H1 (cell line): ENCODE data around the gene ACTR5. TPM values are rescaled to one million over a fixed set of nuclear protein-coding genes. Genes with fewer than 3 reads are reported as not detected.
"Not testable (repeated sequence)": the region's sequence is repeated elsewhere in the genome, so short reads cannot be mapped to it uniquely, and the experiment has no call there.

ENCODE experiments used
- CTCF ChIA-PET: fragments of 300-600 bp; sonication (Branson Sonifier 250); formaldehyde crosslinking; loops from one replicate; lab custom pipeline; 2021; ENCODE audit not compliant: partially characterized antibody; lab: Charles Lee
- POLR2A ChIA-PET: fragments of 300-600 bp; sonication (Branson Sonifier 250); formaldehyde crosslinking; loops from one replicate; lab custom pipeline; 2021; ENCODE audit warnings: inconsistent platforms; ENCODE audit not compliant: partially characterized antibody; lab: Charles Lee
- DNase-seq, 2 experiments: peaks; one replicate each; pipeline versions ENCODE4 v3.0.0 to v3.0.0-alpha.2; 2010 to 2022; ENCODE audit warnings: low spot score in 2 of 2, low read depth in 1 of 2, mixed read lengths in 1 of 2
- FAIRE-seq: peaks from 2 replicates; lab custom pipeline; 2011; peaks lifted over from hg19 to GRCh38; lab: Jason Lieb, UNC
- H2AFZ ChIP-seq: 2 replicates; pipeline ENCODE4 v1.8.1; 2012; ENCODE audit warnings: low read length, inconsistent platforms
- H2AK5ac ChIP-seq: 2 replicates; pipeline ENCODE4 v1.6.1; 2013; ENCODE audit warnings: low read depth, low read length
- H2BK120ac ChIP-seq: replicated peaks from 2 replicates; pipeline ENCODE3; 2013; ENCODE audit warnings: low read depth, low read length, inconsistent platforms
- H2BK12ac ChIP-seq: 2 replicates; pipeline ENCODE4 v1.6.1; 2013; ENCODE audit warnings: low read depth, low read length
- H2BK15ac ChIP-seq: 2 replicates; pipeline ENCODE4 v1.6.1; 2013; ENCODE audit warnings: low read length
- H2BK20ac ChIP-seq: 2 replicates; pipeline ENCODE4 v1.6.1; 2013; ENCODE audit warnings: low read length
- H2BK5ac ChIP-seq: 2 replicates; pipeline ENCODE4 v1.6.1; 2013; ENCODE audit warnings: low read depth, low read length
- H3K14ac ChIP-seq: 2 replicates; pipeline ENCODE4 v1.6.1; 2013; ENCODE audit warnings: inconsistent platforms; ENCODE audit not compliant: insufficient read length
- H3K18ac ChIP-seq: 2 replicates; pipeline ENCODE4 v1.6.1; 2013; ENCODE audit warnings: low read length; ENCODE audit errors: extremely low read depth
- H3K23ac ChIP-seq: 2 replicates; pipeline ENCODE4 v1.6.1; 2013; ENCODE audit warnings: inconsistent platforms; ENCODE audit not compliant: insufficient read length
- H3K23me2 ChIP-seq: 2 replicates; pipeline ENCODE4 v1.6.1; 2013; ENCODE audit warnings: low read depth, low read length
- H3K27ac ChIP-seq: 2 replicates; pipeline ENCODE4 v1.6.1; 2011; ENCODE audit warnings: low read depth, low read length, inconsistent platforms
- H3K27me3 ChIP-seq, 4 experiments: replicated peaks in 1 of 4; 1 replicate in 1 of 4; 2 replicates in 3 of 4; pipeline versions ENCODE4 v1.6.1 to v1.8.1; 2011 to 2013; ENCODE audit warnings: low read length in 3 of 4, mild to moderate bottlenecking in 3 of 4, inconsistent platforms in 2 of 4, mixed read lengths in 2 of 4, moderate library complexity in 1 of 4; ENCODE audit not compliant: control insufficient read depth in 3 of 4, insufficient read depth in 3 of 4; ENCODE audit errors: extremely low read depth in 1 of 4
- H3K36me3 ChIP-seq, 4 experiments: 2 replicates each; pipeline versions ENCODE4 v1.6.1 to v1.8.1; 2011 to 2013; ENCODE audit warnings: mild to moderate bottlenecking in 4 of 4, low read length in 3 of 4, moderate library complexity in 2 of 4, control low read depth in 1 of 4, inconsistent platforms in 1 of 4; ENCODE audit not compliant: insufficient read depth in 4 of 4, control insufficient read depth in 2 of 4
- H3K4ac ChIP-seq: replicated peaks from 2 replicates; pipeline ENCODE3; 2013; ENCODE audit warnings: low read length, low read depth, mixed read lengths, inconsistent platforms; ENCODE audit not compliant: insufficient read length
- H3K4me1 ChIP-seq, 4 experiments: replicated peaks in 1 of 4; 1 replicate in 1 of 4; 2 replicates in 3 of 4; pipeline versions ENCODE4 v1.6.1 to v1.8.1; 2011 to 2013; ENCODE audit warnings: low read length in 3 of 4, inconsistent platforms in 2 of 4, mixed read lengths in 1 of 4; ENCODE audit not compliant: insufficient read depth in 4 of 4, control insufficient read depth in 3 of 4
- H3K4me2 ChIP-seq, 2 experiments: 2 replicates each; pipeline versions ENCODE4 v1.6.1 to v1.8.1; 2011 to 2013; ENCODE audit warnings: low read depth in 2 of 2, low read length in 2 of 2, control low read depth in 1 of 2, inconsistent platforms in 1 of 2, mild to moderate bottlenecking in 1 of 2; ENCODE audit not compliant: insufficient read depth in 1 of 2
- H3K4me3 ChIP-seq, 4 experiments: fragments of 200-600, 300-600 bp in 1 of 4; sonication (generic), shearing (Covaris generic), sonication (Bioruptor Twin) in 1 of 4; 2 replicates each; pipeline versions ENCODE4 v1.5.1 to v1.8.1; 2011 to 2016; ENCODE audit warnings: low read length in 4 of 4, low read depth in 3 of 4, control low read depth in 2 of 4, inconsistent platforms in 2 of 4, mild to moderate bottlenecking in 2 of 4, mixed read lengths in 1 of 4, moderate library complexity in 1 of 4; ENCODE audit not compliant: insufficient read depth in 2 of 4; ENCODE audit errors: extremely low read depth in 1 of 4
- H3K56ac ChIP-seq: replicated peaks from 2 replicates; pipeline ENCODE3; 2013; ENCODE audit warnings: low read depth, mild to moderate bottlenecking, mixed read lengths, low read length, inconsistent platforms; ENCODE audit not compliant: insufficient read length
- H3K79me1 ChIP-seq: 2 replicates; pipeline ENCODE4 v1.6.1; 2013; ENCODE audit warnings: low read depth, low read length, control low read depth
- H3K79me2 ChIP-seq, 2 experiments: 2 replicates each; pipeline versions ENCODE4 v1.6.1 to v1.8.1; 2012 to 2013; ENCODE audit warnings: low read length in 2 of 2, mild to moderate bottlenecking in 2 of 2, inconsistent platforms in 1 of 2; ENCODE audit not compliant: insufficient read depth in 2 of 2, control insufficient read depth in 1 of 2
- H3K9ac ChIP-seq, 4 experiments: replicated peaks in 1 of 4; 1 replicate in 1 of 4; 2 replicates in 3 of 4; pipeline versions ENCODE4 v1.6.1 to v1.8.1; 2011 to 2013; ENCODE audit warnings: low read depth in 3 of 4, low read length in 3 of 4, control low read depth in 2 of 4, mild to moderate bottlenecking in 2 of 4, moderate library complexity in 2 of 4, inconsistent platforms in 1 of 4; ENCODE audit errors: extremely low read depth in 1 of 4
- H3K9me3 ChIP-seq, 2 experiments: 2 replicates each; pipeline versions ENCODE4 v1.6.1 to v1.8.1; 2012 to 2013; ENCODE audit warnings: mild to moderate bottlenecking in 2 of 2, moderate library complexity in 2 of 2, control low read depth in 1 of 2, inconsistent platforms in 1 of 2, low read depth in 1 of 2, low read length in 1 of 2, mixed read lengths in 1 of 2; ENCODE audit not compliant: insufficient read depth in 2 of 2
- H4K20me1 ChIP-seq, 2 experiments: replicated peaks in 1 of 2; 2 replicates each; pipeline versions ENCODE3 to v1.8.1; 2011 to 2013; ENCODE audit warnings: inconsistent platforms in 2 of 2, low read length in 2 of 2, mild to moderate bottlenecking in 1 of 2; ENCODE audit not compliant: insufficient read depth in 2 of 2, control insufficient read depth in 1 of 2
- H4K5ac ChIP-seq: 2 replicates; pipeline ENCODE4 v1.6.1; 2013; ENCODE audit warnings: low read length, low read depth, mixed read lengths, inconsistent platforms; ENCODE audit not compliant: insufficient read length
- H4K8ac ChIP-seq: 2 replicates; pipeline ENCODE4 v1.8.0; 2013; ENCODE audit warnings: mild to moderate bottlenecking, moderate library complexity, low read length, inconsistent platforms; ENCODE audit not compliant: insufficient read depth; ENCODE audit errors: extremely low read depth
- H4K91ac ChIP-seq: replicated peaks from 2 replicates; pipeline ENCODE3; 2013; ENCODE audit warnings: low read length, mixed read lengths, inconsistent platforms; ENCODE audit not compliant: insufficient read length
- ATF3 ChIP-seq: IDR thresholded peaks from 2 replicates; pipeline ENCODE4 v1.6.1; 2011; ENCODE audit warnings: low read depth, mild to moderate bottlenecking, low read length; ENCODE audit not compliant: insufficient read depth
- EGR1 ChIP-seq: IDR thresholded peaks from 2 replicates; pipeline ENCODE4 v1.6.1; 2011; ENCODE audit warnings: low read depth, low read length, borderline replicate concordance
- NANOG ChIP-seq: IDR thresholded peaks from 2 replicates; pipeline ENCODE4 v1.6.1; 2011; ENCODE audit warnings: low read length, low read depth, mild to moderate bottlenecking, inconsistent platforms; ENCODE audit not compliant: insufficient read depth, poor library complexity, severe bottlenecking
- RBBP5 ChIP-seq: IDR thresholded peaks from 2 replicates; pipeline ENCODE4 v1.7.1; 2012; ENCODE audit warnings: low read depth, mild to moderate bottlenecking, inconsistent platforms, low read length, moderate library complexity, borderline replicate concordance
- WGBS, 2 experiments: shearing (Covaris generic) in 1 of 2; methylation state at CpG; one replicate each; pipeline versions ENCODE4 v1.1.6 to v1.1.7; 2013 to 2015; ENCODE audit warnings: low lambda C conversion rate in 2 of 2, mixed read lengths in 2 of 2, inconsistent platforms in 1 of 2, low coverage in 1 of 2, missing lambda C conversion rate in 1 of 2; ENCODE audit not compliant: insufficient replicate concordance in 2 of 2, insufficient coverage in 1 of 2, insufficient read length in 1 of 2; ENCODE audit errors: extremely low coverage in 1 of 2, missing lambda C conversion rate in 1 of 2; 5-methylcytosine and 5-hydroxymethylcytosine counted together
- polyA plus RNA-seq, 7 experiments: library from polyadenylated mRNA; depleted of rRNA in 3 of 7; stranded (reverse) in 5 of 7; unstranded in 2 of 7; fragments of >200 nt in 5 of 7; fragments of 200-250 nt in 2 of 7; gene quantifications; 1 replicate in 5 of 7; 2 replicates in 1 of 7; 4 replicates in 1 of 7; pipeline versions ENCODE4 v1.2.1 to v1.2.3, GENCODE V29; 2011 to 2013; ENCODE audit warnings: missing spikeins in 2 of 7, mixed read lengths in 2 of 7
- total RNA-seq: library from RNA; stranded (reverse); fragmentation: NEBNext Ultra II Directional; extraction: Animal tissue kit (Norgen Biotek cat#: 25700); gene quantifications from 2 replicates; pipeline ENCODE4 v1.2.1, GENCODE V29; 2021

Gene ACTR5
- total and polyA plus RNA-seq, 2 of the 8 experiments (the other 6 are each of a cell fraction or from before 2014, with no cell fraction given) = 10.4 to 14.4 TPM

GRCh38 chr20:38791940-38792339 lies 43.7 kb downstream of the ACTR5 start (continued):
- no peak for TF ChIP-seq EGR1
- no peak for TF ChIP-seq ATF3
- TF ChIP-seq NANOG = no peak
- TF ChIP-seq RBBP5 = no peak
- TF ChIP-seq, all 59 proteins: peak for 0

GRCh38 chr20:38794057-38794456 lies 45.8 kb downstream of the ACTR5 start:
- H3K4ac ChIP-seq, H2AK5ac ChIP-seq, FAIRE-seq, H4K5ac ChIP-seq, POLR2A ChIA-PET, H3K9ac ChIP-seq, H2BK20ac ChIP-seq, H3K4me2 ChIP-seq, H3K56ac ChIP-seq, H3K18ac ChIP-seq, H3K27me3 ChIP-seq, H2BK120ac ChIP-seq, H4K8ac ChIP-seq, H2BK15ac ChIP-seq, H3K27ac ChIP-seq, H4K91ac ChIP-seq, H3K23me2 ChIP-seq, H3K79me2 ChIP-seq, H3K79me1 ChIP-seq, DNase-seq, H3K23ac ChIP-seq, H3K4me3 ChIP-seq, H3K9me3 ChIP-seq, H3K36me3 ChIP-seq, H4K20me1 ChIP-seq, H3K14ac ChIP-seq, H2BK12ac ChIP-seq, H2BK5ac ChIP-seq, H2AFZ ChIP-seq, H3K4me1 ChIP-seq: not testable (repeated sequence)
- CTCF ChIA-PET = interaction anchor here (0.7 to 6.7 kb wide), 3 partner anchors 10 to 69 kb away, joined by 3 to 48 read pairs (median 3); partner anchors contain the start of gene SLC32A1
- 96% methylated on average over 5 of the region's 5 CpGs; no CpG with 5 or more reads in 1 of the 2 experiments for WGBS, 2 experiments
